ENCODE data around the gene SMARCAL1. TPM values are rescaled to one million over a fixed set of nuclear protein-coding genes. Genes with fewer than 3 reads are reported as not detected.

Gene SMARCAL1
- total RNA-seq, 1 experiment from 2014 or later = 40.5 TPM

GRCh38 chr2:216405588-216405987 lies 6.7 kb upstream of the SMARCAL1 start:
- Histone ChIP-seq H4K20me1 (ENCODE audit: insufficient read depth) (no peaks in the 10 kb centered on the region), H3K4me3 (no peak overlapping the region), H3K27me3 (ENCODE audit: insufficient read depth, low read depth) (no peaks in the 10 kb centered on the region), H3F3A (ENCODE audit: insufficient read depth, low read depth) (no peaks in the 10 kb centered on the region), H3K9me3 (ENCODE audit: insufficient read depth, low read depth) (no peaks in the 10 kb centered on the region), H2AFZ (no peak overlapping the region), H3K36me3 (ENCODE audit: low read depth) (no peaks in the 10 kb centered on the region), H3K27ac (no peak overlapping the region), H3K4me1 (replicated peaks; ENCODE audit: insufficient read depth) (no peaks in the 10 kb centered on the region), H3K79me2 (ENCODE audit: low read depth) (no peaks in the 10 kb centered on the region), H3K4me2 (no peak overlapping the region), H3K9me2 (ENCODE audit: insufficient read depth) (no peaks in the 10 kb centered on the region)
- DNase-seq = no peak
- intact Hi-C loops (cut with micrococcal nuclease; ENCODE audit: unreplicated experiment) = no loop called here
- BruUV-seq (replicated peaks) = no TSS peak
- TF ChIP-seq EZH2 (IDR thresholded peaks at IDR 0.05; ENCODE audit: low read depth) = no peak
- no peak for TF ChIP-seq CTCF (conservative IDR thresholded peaks at IDR 0.05)
- ChIA-PET POLR2A (ENCODE audit: unreplicated experiment) (no interaction called here), CTCF (no interaction called here)

- no peak overlapping the region for H3K4me2 ChIP-seq
- no peaks in the 10 kb centered on the region for H3K9me3 ChIP-seq (ENCODE audit: insufficient read depth, low read depth)
- H3K4me1 ChIP-seq (replicated peaks; ENCODE audit: insufficient read depth) = 0 out of 2 replicates have a peak, but pooled peaks cover 4% of the 10 kb centered on the region
- no peak overlapping the region for H3K27ac ChIP-seq
- H3F3A ChIP-seq (ENCODE audit: insufficient read depth, low read depth) = no peaks in the 10 kb centered on the region
- H3K27me3 ChIP-seq (ENCODE audit: insufficient read depth, low read depth) = no peaks in the 10 kb centered on the region
- intact Hi-C loops (cut with micrococcal nuclease; ENCODE audit: unreplicated experiment) = no loop called here
- no peaks in the 10 kb centered on the region for H3K36me3 ChIP-seq (ENCODE audit: low read depth)
- ChIA-PET CTCF (no interaction called here), POLR2A (ENCODE audit: unreplicated experiment) (no interaction called here)
- no peaks in the 10 kb centered on the region for H3K79me2 ChIP-seq (ENCODE audit: low read depth)
- no peak overlapping the region for H2AFZ ChIP-seq
- no peak for DNase-seq
- no peak for TF ChIP-seq EZH2 (IDR thresholded peaks at IDR 0.05; ENCODE audit: low read depth)
- TF ChIP-seq CTCF (conservative IDR thresholded peaks at IDR 0.05) = no peak
- H3K4me3 ChIP-seq = no peak overlapping the region
- no peaks in the 10 kb centered on the region for H3K9me2 ChIP-seq (ENCODE audit: insufficient read depth)
- no peaks in the 10 kb centered on the region for H4K20me1 ChIP-seq (ENCODE audit: insufficient read depth)
- BruUV-seq (replicated peaks) = no TSS peak
Observed at GRCh38 chr2:216406826-216407225, 5.5 kb upstream of the SMARCAL1 start.

GRCh38 chr2:216408426-216409290 lies 3.6 kb upstream of the SMARCAL1 start:
- Histone ChIP-seq H3K4me3 (no peak overlapping the region), H3K9me2 (ENCODE audit: insufficient read depth) (no peaks in the 10 kb centered on the region), H3K27ac (no peak overlapping the region), H4K20me1 (ENCODE audit: insufficient read depth) (no peaks in the 10 kb centered on the region), H3K9me3 (ENCODE audit: insufficient read depth, low read depth) (no peaks in the 10 kb centered on the region), H3K4me2 (no peak overlapping the region), H2AFZ (no peak overlapping the region), H3K4me1 (replicated peaks; ENCODE audit: insufficient read depth) (0 out of 2 replicates have a peak, but pooled peaks cover 11% of the 10 kb centered on the region), H3K79me2 (ENCODE audit: low read depth) (peaks cover 6% of the 10 kb centered on the region), H3F3A (ENCODE audit: insufficient read depth, low read depth) (no peaks in the 10 kb centered on the region), H3K27me3 (ENCODE audit: insufficient read depth, low read depth) (no peaks in the 10 kb centered on the region), H3K36me3 (ENCODE audit: low read depth) (no peaks in the 10 kb centered on the region)
- ChIA-PET CTCF (no interaction called here), POLR2A (ENCODE audit: unreplicated experiment) (no interaction called here)
- no TSS peak for BruUV-seq (replicated peaks)
- intact Hi-C loops (cut with micrococcal nuclease; ENCODE audit: unreplicated experiment) = no loop called here
- TF ChIP-seq CTCF (conservative IDR thresholded peaks at IDR 0.05) (no peak), EZH2 (IDR thresholded peaks at IDR 0.05; ENCODE audit: low read depth) (no peak)
- DNase-seq = no peak

All from PC-9 (cell line).